ENCODE measurements around the gene LOXL4. TPM values are rescaled to one million over a fixed set of nuclear protein-coding genes. Genes with fewer than 3 reads are reported as not detected.

LOXL4 gene
- 5.4 and 6.1 TPM in 2 replicates for total RNA-seq

DNA sequence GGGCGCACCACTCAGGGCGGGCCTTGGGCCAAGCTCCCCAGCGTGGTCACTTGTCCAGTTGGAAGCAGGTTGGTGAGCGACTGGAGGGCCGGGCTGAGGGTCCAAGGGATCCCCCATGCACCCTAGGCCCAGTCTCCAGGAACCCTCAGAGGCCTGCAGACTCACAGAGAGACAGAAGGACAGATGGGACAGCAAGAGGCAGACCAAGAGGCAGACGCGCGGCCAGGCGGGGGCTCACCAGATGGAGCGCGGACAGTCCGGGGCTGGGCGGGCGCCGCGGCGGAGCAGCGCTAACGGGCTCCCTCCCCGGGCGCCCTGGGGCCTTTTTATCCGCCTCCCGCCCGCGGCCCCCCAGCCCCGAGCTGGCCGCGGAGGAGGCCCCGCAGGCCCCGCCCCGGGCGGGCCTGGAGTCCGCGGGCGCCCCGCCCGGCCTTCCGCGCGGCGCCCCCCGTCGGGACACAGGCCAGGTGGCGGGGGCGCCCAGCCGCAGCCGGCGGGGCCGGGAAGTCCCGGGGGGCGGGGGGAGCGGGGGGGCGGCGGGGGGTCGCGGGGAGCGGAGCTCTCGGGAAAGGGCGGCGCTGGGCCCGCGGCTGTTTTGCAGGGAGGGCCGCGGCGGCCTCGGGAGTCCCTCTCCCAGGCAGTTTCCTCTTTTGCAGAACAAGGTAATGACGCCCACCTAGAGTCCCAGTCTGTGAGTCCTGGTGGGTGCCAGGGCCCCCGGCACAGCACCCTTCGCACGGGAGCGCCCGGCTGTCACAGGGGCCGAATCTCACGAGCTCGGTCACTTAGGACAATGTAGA, at the start of gene LOXL4:
TSS of gene LOXL4 (minus strand) at position 301 of the 800 bp plus-strand sequence. CDS start 5,175 bp downstream, outside the sequence.
- TF ChIP-seq, protein P1, sequence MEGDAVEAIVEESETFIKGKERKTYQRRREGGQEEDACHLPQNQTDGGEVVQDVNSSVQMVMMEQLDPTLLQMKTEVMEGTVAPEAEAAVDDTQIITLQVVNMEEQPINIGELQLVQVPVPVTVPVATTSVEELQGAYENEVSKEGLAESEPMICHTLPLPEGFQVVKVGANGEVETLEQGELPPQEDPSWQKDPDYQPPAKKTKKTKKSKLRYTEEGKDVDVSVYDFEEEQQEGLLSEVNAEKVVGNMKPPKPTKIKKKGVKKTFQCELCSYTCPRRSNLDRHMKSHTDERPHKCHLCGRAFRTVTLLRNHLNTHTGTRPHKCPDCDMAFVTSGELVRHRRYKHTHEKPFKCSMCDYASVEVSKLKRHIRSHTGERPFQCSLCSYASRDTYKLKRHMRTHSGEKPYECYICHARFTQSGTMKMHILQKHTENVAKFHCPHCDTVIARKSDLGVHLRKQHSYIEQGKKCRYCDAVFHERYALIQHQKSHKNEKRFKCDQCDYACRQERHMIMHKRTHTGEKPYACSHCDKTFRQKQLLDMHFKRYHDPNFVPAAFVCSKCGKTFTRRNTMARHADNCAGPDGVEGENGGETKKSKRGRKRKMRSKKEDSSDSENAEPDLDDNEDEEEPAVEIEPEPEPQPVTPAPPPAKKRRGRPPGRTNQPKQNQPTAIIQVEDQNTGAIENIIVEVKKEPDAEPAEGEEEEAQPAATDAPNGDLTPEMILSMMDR (conservative IDR thresholded peaks at IDR 0.05; ENCODE audit: low read depth, low read length): no peak
- H3K4me3 ChIP-seq (ENCODE audit: low read depth, low read length): peak within 1 kb of the TSS; percentile 58
- DNase-seq (ENCODE audit: low read depth): no peak

DNA sequence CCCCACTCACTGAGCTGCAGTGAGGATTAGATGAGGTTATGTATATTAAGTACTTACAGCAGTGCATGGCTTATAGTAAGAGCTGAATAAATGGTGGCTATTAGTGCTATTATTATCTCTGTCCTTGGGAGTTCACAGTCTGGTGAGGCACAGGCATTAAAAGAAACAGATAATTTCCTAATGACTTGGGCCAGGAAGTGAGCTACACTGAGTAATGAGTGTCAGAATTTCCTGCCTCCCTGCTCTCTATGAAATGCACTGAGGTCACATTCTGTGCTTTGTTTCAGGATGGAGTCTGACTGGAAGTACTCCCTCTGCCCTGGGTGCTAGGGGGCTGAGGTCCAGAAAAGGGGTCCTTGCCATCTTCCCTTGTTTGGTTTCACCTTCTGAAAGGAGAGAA, 48.7 kb upstream of the LOXL4 start:
- DNase-seq (ENCODE audit: low read depth): no peak
- TF ChIP-seq, protein P1 (conservative IDR thresholded peaks at IDR 0.05; ENCODE audit: low read depth, low read length): no peak

DNA sequence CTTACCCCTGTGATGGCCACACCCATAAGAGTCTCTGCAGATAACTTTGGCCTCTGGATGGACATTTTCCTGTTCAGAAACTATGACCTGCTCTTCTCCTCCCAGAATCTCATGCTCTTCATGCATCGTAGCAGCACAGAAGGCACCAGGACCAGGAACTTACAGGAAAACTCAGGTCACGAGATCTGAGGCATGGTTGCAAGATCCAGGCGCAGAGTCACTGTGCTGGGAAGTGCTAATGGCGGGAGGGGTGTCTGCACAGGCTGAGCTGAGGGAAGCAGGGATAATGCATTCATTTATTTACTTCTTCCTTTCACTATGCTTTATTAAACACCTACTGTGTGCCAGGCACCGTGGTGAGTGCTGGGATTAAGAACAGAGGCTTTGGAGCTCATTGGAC, 48.2 kb upstream of the LOXL4 start:
- H3K4me3 ChIP-seq (ENCODE audit: low read depth, low read length): no peak overlapping the region
- TF ChIP-seq, protein P1 (conservative IDR thresholded peaks at IDR 0.05; ENCODE audit: low read depth, low read length): no peak
- DNase-seq (ENCODE audit: low read depth): no peak

More for the DNA sequence above, 48.7 kb upstream of the LOXL4 start:
- H3K4me3 ChIP-seq (ENCODE audit: low read depth, low read length): no peak overlapping the region

- TF ChIP-seq, protein P1 (conservative IDR thresholded peaks at IDR 0.05; ENCODE audit: low read depth, low read length): no peak
- no peak for DNase-seq (ENCODE audit: low read depth)
- no peak overlapping the region for H3K4me3 ChIP-seq (ENCODE audit: low read depth, low read length)
Observed at GRCh38 chr10:98314532-98315284, 46.7 kb upstream of the LOXL4 start.

GRCh38 chr10:98313598-98313997, 45.6 kb upstream of the LOXL4 start:
- TF ChIP-seq, protein P1 (conservative IDR thresholded peaks at IDR 0.05; ENCODE audit: low read depth, low read length): no peak
- DNase-seq (ENCODE audit: low read depth): no peak
- H3K4me3 ChIP-seq (ENCODE audit: low read depth, low read length): no peak overlapping the region

- no peak for DNase-seq (ENCODE audit: low read depth)
Observed at GRCh38 chr10:98312822-98313221, 44.8 kb upstream of the LOXL4 start.

More at GRCh38 chr10:98312822-98313221, 44.8 kb upstream of the LOXL4 start:
- TF ChIP-seq, protein P1 (conservative IDR thresholded peaks at IDR 0.05; ENCODE audit: low read depth, low read length): no peak
- H3K4me3 ChIP-seq (ENCODE audit: low read depth, low read length): no peak overlapping the region

All from epithelial cell of proximal tubule (primary cell).